Stimulated activated CD8-positive, alpha-beta memory T cell treated with anti-CD3 and anti-CD28 coated beads, Interleukin-15, amount 100 ng/mL, for 1 hour (primary cell): ENCODE measurements around the gene F7.

Source experiments
- DNase-seq: peaks from one replicate; pipeline ENCODE4 v3.0.0-alpha.2; 2020; ENCODE audit warnings: low read depth

The F7 gene

DNA sequence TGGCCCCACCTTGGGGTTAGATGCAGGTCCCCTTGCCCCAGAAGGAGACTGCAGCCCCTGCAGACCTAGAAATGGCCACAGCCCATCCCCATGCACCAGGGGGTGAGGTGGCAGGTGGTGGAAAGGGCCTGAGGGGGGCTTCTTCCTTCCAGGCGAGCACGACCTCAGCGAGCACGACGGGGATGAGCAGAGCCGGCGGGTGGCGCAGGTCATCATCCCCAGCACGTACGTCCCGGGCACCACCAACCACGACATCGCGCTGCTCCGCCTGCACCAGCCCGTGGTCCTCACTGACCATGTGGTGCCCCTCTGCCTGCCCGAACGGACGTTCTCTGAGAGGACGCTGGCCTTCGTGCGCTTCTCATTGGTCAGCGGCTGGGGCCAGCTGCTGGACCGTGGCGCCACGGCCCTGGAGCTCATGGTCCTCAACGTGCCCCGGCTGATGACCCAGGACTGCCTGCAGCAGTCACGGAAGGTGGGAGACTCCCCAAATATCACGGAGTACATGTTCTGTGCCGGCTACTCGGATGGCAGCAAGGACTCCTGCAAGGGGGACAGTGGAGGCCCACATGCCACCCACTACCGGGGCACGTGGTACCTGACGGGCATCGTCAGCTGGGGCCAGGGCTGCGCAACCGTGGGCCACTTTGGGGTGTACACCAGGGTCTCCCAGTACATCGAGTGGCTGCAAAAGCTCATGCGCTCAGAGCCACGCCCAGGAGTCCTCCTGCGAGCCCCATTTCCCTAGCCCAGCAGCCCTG is 12.8 kb downstream of the F7 start:
- DNase-seq, result no peak

GRCh38 chr13:113119166-113119821 is 13.7 kb downstream of the F7 start:
- DNase-seq, result no peak

DNA sequence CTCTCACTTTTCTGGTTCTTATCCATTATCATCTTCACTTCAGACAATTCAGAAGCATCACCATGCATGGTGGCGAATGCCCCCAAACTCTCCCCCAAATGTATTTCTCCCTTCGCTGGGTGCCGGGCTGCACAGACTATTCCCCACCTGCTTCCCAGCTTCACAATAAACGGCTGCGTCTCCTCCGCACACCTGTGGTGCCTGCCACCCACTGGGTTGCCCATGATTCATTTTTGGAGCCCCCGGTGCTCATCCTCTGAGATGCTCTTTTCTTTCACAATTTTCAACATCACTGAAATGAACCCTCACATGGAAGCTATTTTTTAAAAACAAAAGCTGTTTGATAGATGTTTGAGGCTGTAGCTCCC is 14.2 kb downstream of the F7 start:
- DNase-seq, result no peak

DNA sequence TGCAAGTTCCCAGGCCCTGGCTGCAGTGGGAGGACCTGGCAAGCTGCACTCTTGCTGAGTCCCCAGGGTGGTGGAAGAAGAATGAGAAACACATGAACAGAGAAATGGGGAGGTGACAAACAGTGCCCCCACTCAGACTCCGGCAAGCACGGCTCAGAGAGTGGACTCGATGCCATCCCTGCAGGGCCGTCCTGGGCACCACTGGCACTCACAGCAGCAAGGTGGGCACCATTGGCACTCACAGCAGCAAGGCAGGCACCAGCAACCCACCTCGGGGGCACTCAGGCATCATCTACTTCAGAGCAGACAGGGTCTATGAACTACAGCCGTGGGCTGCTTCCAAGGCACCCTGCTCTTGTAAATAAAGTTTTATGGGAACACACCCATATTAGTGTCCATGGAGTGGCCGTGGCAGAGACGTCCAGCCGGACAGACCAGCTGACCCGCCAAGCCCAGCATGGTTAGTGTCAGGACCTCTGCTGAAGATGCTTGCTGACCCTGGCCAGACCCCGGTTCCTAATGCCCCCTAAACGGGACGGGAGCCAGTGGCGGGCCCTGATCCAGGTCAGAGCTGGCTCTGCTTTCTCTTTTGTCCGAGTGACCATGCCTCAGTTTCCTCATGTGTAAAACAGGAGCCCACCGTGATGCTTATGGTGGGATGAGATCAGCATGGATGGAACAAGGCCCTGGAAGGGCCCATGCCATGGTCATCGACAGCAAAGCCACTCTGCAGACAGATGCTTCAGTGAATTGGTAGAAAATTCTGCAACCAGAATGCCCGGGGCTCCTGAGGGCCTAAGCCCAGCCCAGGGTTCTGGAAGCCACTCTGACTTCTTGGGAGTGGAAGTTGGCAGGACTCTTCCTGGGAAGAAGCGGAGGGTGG is 14.9 kb downstream of the F7 start:
- no peak for DNase-seq

- no peak for DNase-seq
These were observed 15.8 kb downstream of the F7 start for GRCh38 chr13:113121183-113121927.

DNA sequence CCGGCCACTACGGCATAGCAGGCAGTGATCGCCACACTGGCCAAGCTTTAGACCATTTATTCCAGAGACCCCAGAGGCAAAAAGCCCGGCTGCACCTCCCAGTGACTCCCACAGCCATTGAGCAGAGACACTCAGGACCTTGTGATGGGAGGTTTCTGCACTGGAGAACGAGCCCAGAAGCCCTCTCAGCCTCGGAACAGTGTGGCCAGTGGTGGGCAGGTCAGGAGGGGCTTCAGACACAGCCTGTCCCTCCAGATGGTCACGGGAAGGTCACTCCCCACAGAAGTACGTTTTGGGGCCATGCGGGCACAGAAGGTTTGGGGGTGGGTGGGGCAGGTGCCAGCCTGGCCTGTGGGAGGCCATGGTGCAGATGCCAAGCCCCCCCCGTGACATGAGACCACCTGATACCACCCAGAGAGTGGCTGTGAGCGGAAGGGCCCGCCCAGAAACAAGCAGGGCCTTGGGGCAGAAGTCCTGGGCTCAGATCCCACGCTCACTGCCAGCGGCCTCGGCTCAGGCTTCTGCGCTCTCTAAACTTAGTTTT is 16.4 kb downstream of the F7 start:
- DNase-seq, result no peak

GRCh38 chr13:113122550-113123225 is 17.1 kb downstream of the F7 start, which contains the start of gene F10:
F10 (plus strand) TSS chr13:113122799; CDS start chr13:113122856, 57 bp downstream.
- DNase-seq, result no peak

GRCh38 chr13:113123226-113124201 is 17.9 kb downstream of the F7 start:
- DNase-seq, result no peak

- no peak for DNase-seq
These were observed 18.8 kb downstream of the F7 start for GRCh38 chr13:113124211-113124970.

DNA sequence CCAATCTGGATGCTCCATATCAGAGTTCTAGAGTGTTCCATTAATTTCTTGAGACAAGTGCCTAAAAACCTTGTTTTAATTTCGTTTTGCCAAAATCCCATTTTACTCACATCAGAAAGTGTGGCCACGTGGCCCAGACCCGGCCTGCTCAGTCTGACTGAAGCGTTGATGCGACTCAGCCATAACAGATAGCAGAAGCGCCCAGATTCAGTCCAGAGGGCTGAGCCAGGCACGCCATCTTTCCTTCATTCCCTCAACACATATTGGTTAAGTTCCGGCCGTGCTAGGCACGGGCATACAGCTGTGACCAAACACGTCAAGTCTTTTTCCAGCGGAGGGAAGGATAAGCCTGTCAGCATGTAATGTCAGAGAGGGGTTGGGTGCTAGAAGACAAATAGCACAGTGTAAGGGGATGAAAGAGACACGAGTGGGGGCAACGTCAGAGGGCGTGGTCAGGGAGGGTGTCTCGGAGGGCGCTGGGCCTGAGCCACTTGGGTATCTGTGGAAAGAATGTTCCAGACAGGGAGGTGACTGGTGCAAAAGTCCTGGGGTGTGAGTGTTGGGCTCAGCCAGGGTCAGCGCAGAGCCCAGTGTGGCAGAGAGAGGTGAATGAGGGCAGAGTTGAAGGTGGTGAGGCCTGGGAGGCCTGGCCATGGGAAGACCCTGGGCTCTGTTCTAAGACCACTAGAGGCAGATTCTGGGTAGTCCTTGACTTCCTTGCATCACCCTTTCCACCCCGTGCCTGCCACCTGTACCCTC is 20.1 kb downstream of the F7 start:
- no peak for DNase-seq

DNA sequence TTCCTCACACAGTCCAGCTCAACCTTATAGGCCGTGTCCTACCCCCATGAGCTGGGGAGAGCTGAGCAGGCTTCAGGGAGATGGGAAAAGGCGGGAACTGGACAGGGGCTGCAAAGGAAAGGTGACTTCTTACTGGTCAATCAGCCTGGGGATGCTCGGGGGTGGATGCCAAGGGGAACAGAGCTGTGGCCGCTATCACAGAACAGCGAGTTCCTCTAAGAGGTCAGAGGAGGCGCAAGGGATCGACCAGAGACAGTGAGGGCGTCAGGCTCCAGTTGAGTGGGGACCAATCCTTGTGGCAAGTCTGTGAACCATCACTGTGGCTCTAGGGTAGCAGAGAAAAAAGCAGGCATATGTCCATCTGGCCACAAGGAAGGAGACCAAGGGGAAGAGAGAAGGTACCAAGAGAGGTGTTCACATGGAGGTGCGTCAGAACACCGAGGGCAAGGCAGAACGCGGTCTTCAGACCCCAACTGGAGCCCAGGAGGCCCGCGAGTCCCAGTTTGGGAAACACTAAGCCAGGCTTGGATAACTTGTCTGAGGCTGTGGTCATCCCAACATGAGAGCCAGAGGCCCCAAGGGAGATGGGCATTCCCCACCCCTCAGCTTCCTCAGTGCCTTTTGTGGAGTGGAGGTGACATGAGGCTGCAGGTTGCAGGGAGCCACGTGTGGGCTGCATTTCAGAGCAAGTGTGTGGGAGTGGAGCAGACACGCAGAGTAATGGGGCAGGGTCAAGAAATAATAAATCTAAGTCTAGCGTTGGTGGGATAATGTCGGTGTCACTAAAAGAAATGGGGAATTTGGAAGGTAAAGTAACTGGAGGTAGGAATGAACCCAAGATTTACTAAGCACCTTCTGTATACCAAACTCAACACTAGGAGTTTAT is 20.9 kb downstream of the F7 start:
- no peak for DNase-seq

DNA sequence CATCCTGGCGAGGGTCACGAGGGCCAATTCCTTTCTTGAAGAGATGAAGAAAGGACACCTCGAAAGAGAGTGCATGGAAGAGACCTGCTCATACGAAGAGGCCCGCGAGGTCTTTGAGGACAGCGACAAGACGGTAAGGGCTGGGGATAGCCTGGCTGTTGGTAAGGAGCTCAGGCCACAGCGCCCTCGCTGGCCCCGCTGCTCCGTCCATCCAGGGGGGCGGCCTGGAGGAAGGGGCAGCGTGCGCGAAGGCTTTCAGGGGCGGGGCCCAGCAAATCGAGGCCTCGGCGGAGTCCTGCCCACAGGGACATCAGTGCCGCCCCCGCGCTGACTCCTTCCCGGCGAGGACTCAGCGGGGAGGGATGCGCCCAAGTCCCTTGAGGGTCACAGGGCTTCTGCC is 23.9 kb downstream of the F7 start:
- DNase-seq, result no peak

DNA sequence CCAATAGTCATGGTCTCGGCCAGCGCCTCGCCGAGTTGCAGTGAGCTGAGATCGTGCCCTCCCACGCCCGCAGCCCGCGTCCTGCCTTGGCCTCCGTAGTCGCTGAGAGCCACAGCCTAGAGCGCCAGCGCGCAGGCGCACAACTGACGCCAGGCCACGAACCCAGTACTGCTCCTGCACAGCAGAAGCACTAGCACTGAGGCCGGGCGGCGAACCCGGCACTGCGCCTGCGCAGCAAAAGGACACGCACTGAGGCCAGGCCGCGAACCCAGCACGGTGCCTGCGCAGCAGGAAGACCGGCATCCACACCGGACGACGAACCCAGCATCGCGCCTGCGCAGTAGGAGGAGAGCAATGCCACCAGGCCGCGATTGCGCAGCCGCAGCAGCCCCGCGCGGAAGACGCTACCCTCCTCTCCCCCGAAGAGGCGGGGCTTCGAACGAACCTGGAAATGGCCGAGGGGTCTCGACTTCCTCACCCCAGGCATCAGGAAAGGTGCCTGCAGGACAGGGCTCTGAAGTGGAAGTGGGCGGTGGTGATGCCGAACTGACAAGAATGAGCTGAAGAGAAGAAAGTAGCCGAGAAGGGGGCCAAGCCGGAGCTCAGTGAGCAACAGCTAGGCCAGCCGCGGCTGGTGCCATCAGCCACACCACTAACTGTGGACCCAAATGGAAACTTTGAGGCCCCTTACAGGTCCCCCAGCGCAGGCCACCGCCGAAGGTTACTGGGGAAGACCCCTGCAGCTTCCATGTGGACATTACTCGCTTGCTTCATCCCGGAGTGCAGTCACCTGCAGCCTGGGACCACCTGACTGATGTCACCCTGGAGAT is 24.5 kb downstream of the F7 start:
- no peak for DNase-seq

DNA sequence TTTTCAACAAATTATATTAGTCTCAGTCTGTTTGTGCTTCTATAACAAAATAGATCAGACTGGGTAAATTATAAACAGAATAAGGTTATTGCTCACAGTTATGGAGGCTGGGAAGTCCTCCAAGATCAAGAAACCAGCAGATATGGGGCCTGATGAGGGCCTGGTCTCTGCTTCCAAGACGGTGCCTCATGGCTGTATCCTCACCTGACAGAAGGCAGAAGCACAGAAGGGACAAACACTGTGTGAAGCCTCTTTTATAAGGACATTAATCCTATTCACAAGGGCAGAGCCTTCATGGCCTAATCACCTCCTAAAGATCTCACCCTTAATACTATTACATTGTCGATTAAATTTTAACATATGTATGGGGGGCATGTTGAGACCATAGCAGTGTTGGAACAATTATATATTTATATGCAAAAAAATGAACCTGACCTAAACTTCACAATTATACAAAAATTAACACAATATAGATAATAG is 29.7 kb downstream of the F7 start:
- no peak for DNase-seq

- no peak for DNase-seq
These were observed 32.2 kb downstream of the F7 start for GRCh38 chr13:113137691-113138298.
